Upper lobe of left lung (tissue), 6 donors: Measurements from ENCODE around the gene PTGIR. TPM values are rescaled to one million over a fixed set of nuclear protein-coding genes. Genes with fewer than 3 reads are reported as not detected.

Experiments
- ATAC-seq, 2 donors: fragments of 200-7000 bp; cut with Tn5 transposase; one replicate each; pipeline ENCODE4 v1.9.1; 2022; ENCODE audit warnings: mild to moderate bottlenecking in 2 of 2, moderate library complexity in 2 of 2; ENCODE audit not compliant: low FRiP score in 2 of 2
- DNase-seq, 2 donors: peaks; one replicate each; pipeline ENCODE4 v3.0.0-alpha.2; 2019 to 2020
- H3K27ac ChIP-seq, 4 donors: fragments of 200-600 bp; sonication (generic); one replicate each; pipeline ENCODE4 v1.5.1; 2016 to 2019
- H3K27me3 ChIP-seq, 4 donors: fragments of 200-600 bp; sonication (generic); one replicate each; pipeline ENCODE4 v1.5.1; 2017 to 2019
- H3K36me3 ChIP-seq, 4 donors: fragments of 200-600 bp; sonication (generic); one replicate each; pipeline ENCODE4 v1.5.1; 2016 to 2019
- H3K4me1 ChIP-seq, 4 donors: fragments of 200-600 bp; sonication (generic); one replicate each; pipeline ENCODE4 v1.5.1; 2018 to 2019
- H3K4me3 ChIP-seq, 4 donors: fragments of 200-600 bp; sonication (generic); one replicate each; pipeline ENCODE4 v1.5.1; 2017 to 2019; ENCODE audit warnings: mild to moderate bottlenecking in 2 of 4, moderate library complexity in 1 of 4
- H3K9me3 ChIP-seq, 4 donors: fragments of 200-600 bp; sonication (generic); one replicate each; pipeline ENCODE4 v1.5.1; 2018 to 2019
- EP300 ChIP-seq, 4 donors: sonication (generic); formaldehyde crosslinking; IDR thresholded peaks; one replicate each; pipeline ENCODE4 v1.5.1; 2017; ENCODE audit warnings: antibody characterized with exemption in 4 of 4, control low read depth in 2 of 4
- POLR2A ChIP-seq, 4 donors: fragments of 450-650 bp; IDR thresholded peaks; one replicate each; pipeline ENCODE4 v1.5.1; 2016 to 2017; ENCODE audit warnings: antibody characterized with exemption in 4 of 4, mild to moderate bottlenecking in 2 of 4
- POLR2AphosphoS5 ChIP-seq, 2 donors: sonication (generic); formaldehyde crosslinking; IDR thresholded peaks; one replicate each; pipeline ENCODE4 v1.5.1; 2017; ENCODE audit warnings: antibody characterized with exemption in 2 of 2
- WGBS, 2 donors: methylation state at CpG; one replicate each; pipeline ENCODE4 v1.1.5; 2017 to 2018; 5-methylcytosine and 5-hydroxymethylcytosine counted together
- total RNA-seq, 6 donors: library from RNA; depleted of rRNA in 4 of 6; stranded (reverse); fragments of >200 nt in 4 of 6; gene quantifications; one replicate each; pipeline versions ENCODE4 v1.1.0 to v1.2.1, GENCODE V29; 2016 to 2021
- TF ChIP-seq, protein P1 (sequence below), 6 experiments: fragments of 450-650 bp in 4 of 6; fragments of 200-600 bp in 2 of 6; sonication (generic) in 2 of 6; IDR thresholded peaks; one replicate each; pipeline ENCODE4 v1.5.1; 2016 to 2019; ENCODE audit warnings: antibody characterized with exemption in 6 of 6
- donor health status: DM: no; HTN: no; CAD: no; lungs with moderate emphysema.
- donor health status: DM: no; HTN: yes; CAD: no; lungs with severe emphysema.

The PTGIR gene
- total RNA-seq, 6 donors from 2014 or later, result 6.4 to 26.0 (median 11.1) TPM

GRCh38 chr19:46610851-46611770 lies 13.8 kb downstream of the PTGIR start:
- H3K36me3 ChIP-seq, result peaks cover 20 to 51% (median 46%) of the 10 kb centered on the region in 4 donors
- H3K9me3 ChIP-seq, result no peaks in the 10 kb centered on the region
- ATAC-seq, result no peak
- 70 to 73% methylated on average over 16 to 17 of the region's 17 CpGs for WGBS, 2 donors
- no peak overlapping the region for H3K4me3 ChIP-seq
- no peak for DNase-seq
- H3K27ac ChIP-seq, result no peak overlapping the region
- H3K27me3 ChIP-seq, result no peaks in the 10 kb centered on the region
- TF ChIP-seq EP300 (IDR thresholded peaks at IDR 0.05), result no peak
- no peak for TF ChIP-seq POLR2AphosphoS5 (IDR thresholded peaks at IDR 0.05)
- no peak for TF ChIP-seq POLR2A (IDR thresholded peaks at IDR 0.05)
- TF ChIP-seq, protein P1, sequence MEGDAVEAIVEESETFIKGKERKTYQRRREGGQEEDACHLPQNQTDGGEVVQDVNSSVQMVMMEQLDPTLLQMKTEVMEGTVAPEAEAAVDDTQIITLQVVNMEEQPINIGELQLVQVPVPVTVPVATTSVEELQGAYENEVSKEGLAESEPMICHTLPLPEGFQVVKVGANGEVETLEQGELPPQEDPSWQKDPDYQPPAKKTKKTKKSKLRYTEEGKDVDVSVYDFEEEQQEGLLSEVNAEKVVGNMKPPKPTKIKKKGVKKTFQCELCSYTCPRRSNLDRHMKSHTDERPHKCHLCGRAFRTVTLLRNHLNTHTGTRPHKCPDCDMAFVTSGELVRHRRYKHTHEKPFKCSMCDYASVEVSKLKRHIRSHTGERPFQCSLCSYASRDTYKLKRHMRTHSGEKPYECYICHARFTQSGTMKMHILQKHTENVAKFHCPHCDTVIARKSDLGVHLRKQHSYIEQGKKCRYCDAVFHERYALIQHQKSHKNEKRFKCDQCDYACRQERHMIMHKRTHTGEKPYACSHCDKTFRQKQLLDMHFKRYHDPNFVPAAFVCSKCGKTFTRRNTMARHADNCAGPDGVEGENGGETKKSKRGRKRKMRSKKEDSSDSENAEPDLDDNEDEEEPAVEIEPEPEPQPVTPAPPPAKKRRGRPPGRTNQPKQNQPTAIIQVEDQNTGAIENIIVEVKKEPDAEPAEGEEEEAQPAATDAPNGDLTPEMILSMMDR (IDR thresholded peaks at IDR 0.05), result no peak
- peaks cover 0 to 21% (median 14%) of the 10 kb centered on the region in 4 donors for H3K4me1 ChIP-seq

- no peak for TF ChIP-seq POLR2AphosphoS5 (IDR thresholded peaks at IDR 0.05)
- TF ChIP-seq POLR2A (IDR thresholded peaks at IDR 0.05), result no peak
- TF ChIP-seq EP300 (IDR thresholded peaks at IDR 0.05), result no peak
- TF ChIP-seq, protein P1 (IDR thresholded peaks at IDR 0.05), result no peak
- Histone ChIP-seq H3K4me3 (no peak overlapping the region), H3K9me3 (no peaks in the 10 kb centered on the region), H3K27me3 (no peaks in the 10 kb centered on the region), H3K27ac (no peak overlapping the region), H3K36me3 (peaks cover 20 to 58% (median 53%) of the 10 kb centered on the region in 4 donors), H3K4me1 (peaks cover 0 to 21% (median 14%) of the 10 kb centered on the region in 4 donors)
- 57 to 58% methylated on average over 5 of the region's 5 CpGs for WGBS, 2 donors
- ATAC-seq (no peak), DNase-seq (no peak)
Observed at GRCh38 chr19:46610413-46610775, 14.5 kb downstream of the PTGIR start.

DNA sequence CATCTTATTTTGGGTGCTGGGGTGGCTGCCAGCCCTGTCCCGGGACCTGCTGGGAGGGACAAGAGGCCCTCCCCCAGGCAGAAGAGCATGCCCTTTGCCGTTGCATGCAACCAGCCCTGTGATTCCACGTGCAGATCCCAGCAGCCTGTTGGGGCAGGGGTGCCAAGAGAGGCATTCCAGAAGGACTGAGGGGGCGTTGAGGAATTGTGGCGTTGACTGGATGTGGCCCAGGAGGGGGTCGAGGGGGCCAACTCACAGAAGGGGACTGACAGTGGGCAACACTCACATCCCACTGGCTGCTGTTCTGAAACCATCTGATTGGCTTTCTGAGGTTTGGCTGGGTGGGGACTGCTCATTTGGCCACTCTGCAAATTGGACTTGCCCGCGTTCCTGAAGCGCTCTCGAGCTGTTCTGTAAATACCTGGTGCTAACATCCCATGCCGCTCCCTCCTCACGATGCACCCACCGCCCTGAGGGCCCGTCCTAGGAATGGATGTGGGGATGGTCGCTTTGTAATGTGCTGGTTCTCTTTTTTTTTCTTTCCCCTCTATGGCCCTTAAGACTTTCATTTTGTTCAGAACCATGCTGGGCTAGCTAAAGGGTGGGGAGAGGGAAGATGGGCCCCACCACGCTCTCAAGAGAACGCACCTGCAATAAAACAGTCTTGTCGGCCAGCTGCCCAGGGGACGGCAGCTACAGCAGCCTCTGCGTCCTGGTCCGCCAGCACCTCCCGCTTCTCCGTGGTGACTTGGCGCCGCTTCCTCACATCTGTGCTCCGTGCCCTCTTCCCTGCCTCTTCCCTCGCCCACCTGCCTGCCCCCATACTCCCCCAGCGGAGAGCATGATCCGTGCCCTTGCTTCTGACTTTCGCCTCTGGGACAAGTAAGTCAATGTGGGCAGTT lies 15.1 kb downstream of the PTGIR start:
- TF ChIP-seq EP300 (IDR thresholded peaks at IDR 0.05) (no peak), POLR2AphosphoS5 (IDR thresholded peaks at IDR 0.05) (no peak), POLR2A (IDR thresholded peaks at IDR 0.05) (no peak)
- TF ChIP-seq, protein P1 (IDR thresholded peaks at IDR 0.05), result no peak
- Histone ChIP-seq H3K27ac (no peak overlapping the region), H3K9me3 (no peaks in the 10 kb centered on the region), H3K27me3 (no peaks in the 10 kb centered on the region), H3K36me3 (peaks cover 20 to 62% (median 55%) of the 10 kb centered on the region in 4 donors), H3K4me3 (no peak overlapping the region), H3K4me1 (peaks cover 5 to 21% (median 16%) of the 10 kb centered on the region in 4 donors)
- ATAC-seq (no peak), DNase-seq (no peak)
- WGBS, 2 donors, result 81 to 87% methylated on average over 30 of the region's 30 CpGs

DNA sequence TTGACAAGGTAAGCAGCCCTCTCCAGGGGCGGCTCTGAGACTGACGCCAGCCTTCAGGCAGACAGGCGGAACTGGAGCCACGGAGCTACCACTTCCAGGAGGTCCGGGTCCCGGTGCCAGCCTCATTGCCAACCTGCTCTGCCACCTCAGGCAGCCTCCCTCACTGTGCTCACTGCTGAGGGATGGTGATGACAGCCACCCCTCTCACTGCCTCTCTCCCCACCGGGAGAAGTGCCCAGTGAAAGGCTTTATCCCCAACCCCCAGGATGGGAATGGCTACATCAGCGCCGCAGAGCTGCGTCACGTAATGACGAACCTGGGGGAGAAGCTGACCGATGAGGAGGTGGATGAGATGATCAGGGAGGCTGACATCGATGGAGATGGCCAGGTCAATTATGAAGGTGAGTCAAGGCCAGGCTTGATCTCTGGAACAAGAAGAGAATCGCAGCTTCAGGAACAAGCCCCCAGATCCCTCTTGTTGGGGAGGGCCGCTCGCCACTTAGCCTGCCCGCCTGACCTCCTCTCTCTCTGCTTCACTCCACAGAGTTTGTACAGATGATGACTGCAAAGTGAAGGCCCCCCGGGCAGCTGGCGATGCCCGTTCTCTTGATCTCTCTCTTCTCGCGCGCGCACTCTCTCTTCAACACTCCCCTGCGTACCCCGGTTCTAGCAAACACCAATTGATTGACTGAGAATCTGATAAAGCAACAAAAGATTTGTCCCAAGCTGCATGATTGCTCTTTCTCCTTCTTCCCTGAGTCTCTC lies 16.1 kb downstream of the PTGIR start:
- no peak overlapping the region for H3K27ac ChIP-seq
- ATAC-seq (no peak), DNase-seq (no peak)
- no peaks in the 10 kb centered on the region for H3K27me3 ChIP-seq
- peaks cover 15 to 20% (median 16%) of the 10 kb centered on the region in 4 donors for H3K4me1 ChIP-seq
- TF ChIP-seq POLR2AphosphoS5 (IDR thresholded peaks at IDR 0.05) (no peak), POLR2A (IDR thresholded peaks at IDR 0.05) (no peak), EP300 (IDR thresholded peaks at IDR 0.05) (no peak)
- TF ChIP-seq, protein P1 (IDR thresholded peaks at IDR 0.05), result no peak
- H3K36me3 ChIP-seq, result peaks cover 20 to 62% (median 55%) of the 10 kb centered on the region in 4 donors
- 93 to 96% methylated on average over 23 to 25 of the region's 27 CpGs for WGBS, 2 donors
- H3K4me3 ChIP-seq, result no peak overlapping the region
- no peaks in the 10 kb centered on the region for H3K9me3 ChIP-seq
